Thoracic aorta (tissue), 2 donors: Measurements from ENCODE around the gene MBOAT1. TPM values are rescaled to one million over a fixed set of nuclear protein-coding genes. Genes with fewer than 3 reads are reported as not detected.

ENCODE experiments used
- ATAC-seq: fragments of 150-250 bp; one replicate; pipeline ENCODE4 v1.8.0; 2017; ENCODE audit warnings: low read depth; ENCODE audit not compliant: insufficient number of reproducible peaks, low FRiP score
- DNase-seq: peaks from one replicate; pipeline ENCODE4 v3.0.0-alpha.2; 2020; ENCODE audit warnings: low spot score
- H3K27ac ChIP-seq, 2 donors: fragments of 200-600 bp; sonication (generic); 1 replicate in 1 of 2; 2 replicates in 1 of 2; pipeline ENCODE4 v1.5.1; 2016; ENCODE audit warnings: mild to moderate bottlenecking in 2 of 2, moderate library complexity in 2 of 2
- H3K27me3 ChIP-seq: fragments of 200-600 bp; sonication (generic); replicated peaks from 2 replicates; pipeline ENCODE4 v1.6.0; 2016; ENCODE audit warnings: mild to moderate bottlenecking; ENCODE audit not compliant: insufficient read depth
- H3K36me3 ChIP-seq: fragments of 200-600 bp; sonication (generic); one replicate; pipeline ENCODE4 v1.5.1; 2016
- H3K4me1 ChIP-seq, 2 donors: fragments of 200-600 bp; sonication (generic); 1 replicate in 1 of 2; 2 replicates in 1 of 2; pipeline versions ENCODE4 v1.5.1 to v1.6.0; 2016; ENCODE audit warnings: low read depth in 2 of 2, mild to moderate bottlenecking in 1 of 2; ENCODE audit not compliant: control insufficient read depth in 1 of 2
- H3K4me3 ChIP-seq: fragments of 200-600 bp; sonication (generic); 2 replicates; pipeline ENCODE4 v1.5.1; 2016; ENCODE audit warnings: mild to moderate bottlenecking
- H3K9me3 ChIP-seq: fragments of 200-600 bp; sonication (generic); 2 replicates; pipeline ENCODE4 v1.5.1; 2016
- total RNA-seq, 2 donors: library from RNA; depleted of rRNA; stranded (reverse); fragments of >200 nt; gene quantifications; one replicate each; pipeline versions ENCODE4 v1.1.0 to v1.2.3, GENCODE V29; 2016
- TF ChIP-seq, protein P1 (sequence below): fragments of 200-600 bp; sonication (generic); IDR thresholded peaks from one replicate; pipeline ENCODE4 v1.5.1; 2019; ENCODE audit warnings: antibody characterized with exemption

Gene MBOAT1
- total RNA-seq, 2 donors from 2014 or later: 5.5 to 6.8 TPM

DNA sequence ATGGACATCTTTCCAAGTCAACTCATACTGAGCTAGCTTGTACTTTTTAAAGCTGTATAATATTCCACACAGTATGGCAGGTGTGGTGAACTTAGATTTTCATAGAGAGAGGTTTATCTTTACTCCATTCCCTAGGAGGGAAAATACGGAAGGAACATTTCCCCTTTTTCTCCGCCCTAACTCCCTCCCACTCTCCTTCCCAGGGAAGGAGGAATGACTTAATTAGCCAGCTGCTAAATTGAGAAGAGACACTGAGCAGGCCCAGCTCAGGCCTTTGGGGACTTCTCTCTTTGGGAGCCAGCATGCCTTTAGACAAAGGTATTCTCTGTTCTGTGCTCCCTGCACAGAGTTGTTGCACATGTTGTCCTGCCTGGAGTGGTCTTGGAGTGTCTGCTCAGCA, 46.1 kb downstream of the MBOAT1 start:
- DNase-seq (no peak), ATAC-seq (no peak)
- Histone ChIP-seq H3K4me1 (peaks cover 10 to 11% of the 10 kb centered on the region in 2 donors), H3K4me3 (no peak overlapping the region), H3K27me3 (no peaks in the 10 kb centered on the region), H3K36me3 (no peaks in the 10 kb centered on the region), H3K27ac (no peak overlapping the region), H3K9me3 (no peaks in the 10 kb centered on the region)
- TF ChIP-seq, protein P1, sequence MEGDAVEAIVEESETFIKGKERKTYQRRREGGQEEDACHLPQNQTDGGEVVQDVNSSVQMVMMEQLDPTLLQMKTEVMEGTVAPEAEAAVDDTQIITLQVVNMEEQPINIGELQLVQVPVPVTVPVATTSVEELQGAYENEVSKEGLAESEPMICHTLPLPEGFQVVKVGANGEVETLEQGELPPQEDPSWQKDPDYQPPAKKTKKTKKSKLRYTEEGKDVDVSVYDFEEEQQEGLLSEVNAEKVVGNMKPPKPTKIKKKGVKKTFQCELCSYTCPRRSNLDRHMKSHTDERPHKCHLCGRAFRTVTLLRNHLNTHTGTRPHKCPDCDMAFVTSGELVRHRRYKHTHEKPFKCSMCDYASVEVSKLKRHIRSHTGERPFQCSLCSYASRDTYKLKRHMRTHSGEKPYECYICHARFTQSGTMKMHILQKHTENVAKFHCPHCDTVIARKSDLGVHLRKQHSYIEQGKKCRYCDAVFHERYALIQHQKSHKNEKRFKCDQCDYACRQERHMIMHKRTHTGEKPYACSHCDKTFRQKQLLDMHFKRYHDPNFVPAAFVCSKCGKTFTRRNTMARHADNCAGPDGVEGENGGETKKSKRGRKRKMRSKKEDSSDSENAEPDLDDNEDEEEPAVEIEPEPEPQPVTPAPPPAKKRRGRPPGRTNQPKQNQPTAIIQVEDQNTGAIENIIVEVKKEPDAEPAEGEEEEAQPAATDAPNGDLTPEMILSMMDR: no peak

DNA sequence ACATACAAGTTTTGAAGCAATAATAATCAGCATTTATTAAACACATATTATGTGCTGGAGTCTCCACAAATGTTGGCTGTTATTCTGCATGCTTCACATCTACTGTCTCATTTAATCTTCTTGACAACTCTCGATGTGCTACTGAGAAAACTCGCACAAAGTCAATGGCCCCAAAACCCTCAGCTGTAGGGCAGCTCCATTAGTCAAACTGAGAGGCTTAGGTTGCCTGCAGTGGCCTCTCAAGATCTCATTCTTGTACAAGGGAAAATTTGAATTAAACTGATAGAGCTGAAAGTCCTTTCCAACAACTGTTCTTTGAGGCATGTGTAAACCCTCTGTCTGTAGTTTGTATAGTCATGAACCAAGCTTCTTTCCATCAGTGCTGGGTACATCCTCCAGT, 49.8 kb downstream of the MBOAT1 start:
- Histone ChIP-seq H3K27ac (no peak overlapping the region), H3K27me3 (no peaks in the 10 kb centered on the region), H3K4me1 (peaks cover 9 to 12% of the 10 kb centered on the region in 2 donors), H3K36me3 (no peaks in the 10 kb centered on the region), H3K9me3 (no peaks in the 10 kb centered on the region), H3K4me3 (no peak overlapping the region)
- TF ChIP-seq, protein P1: no peak
- ATAC-seq (no peak), DNase-seq (no peak)

DNA sequence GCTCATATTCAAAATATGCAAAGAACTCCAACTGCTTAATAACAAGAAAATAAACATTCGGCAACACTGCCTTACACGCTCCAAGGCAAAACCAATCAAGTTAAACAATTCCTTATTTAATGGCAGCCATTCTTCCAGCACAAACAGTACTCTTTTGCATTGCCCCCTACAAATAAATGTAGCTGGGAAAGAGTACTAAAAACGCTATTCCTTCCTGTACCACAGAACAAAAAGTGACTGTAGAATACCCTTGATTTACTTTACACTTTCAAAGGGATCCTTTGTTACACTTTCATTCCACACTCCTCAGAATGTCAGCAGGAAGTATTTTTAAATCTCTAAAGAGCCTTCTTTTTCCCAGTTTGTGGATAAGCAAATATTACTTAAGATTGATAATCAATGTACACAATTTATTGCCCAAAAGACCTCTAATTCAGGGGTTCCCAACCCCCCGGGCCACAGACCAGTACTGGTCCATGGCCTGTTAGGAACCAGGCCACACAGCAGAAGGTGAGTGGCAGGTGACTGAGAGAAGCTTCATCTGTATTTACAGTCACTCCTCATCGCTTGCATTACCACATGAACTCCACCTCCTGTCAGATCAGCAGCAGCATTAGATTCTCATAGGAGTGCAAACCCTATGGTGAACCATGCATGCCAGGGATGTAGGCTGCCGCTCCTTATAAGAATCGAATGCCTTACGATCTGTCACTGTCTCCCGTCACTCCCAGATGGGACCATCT, 51.6 kb downstream of the MBOAT1 start:
- Histone ChIP-seq H3K4me3 (no peak overlapping the region), H3K9me3 (no peaks in the 10 kb centered on the region), H3K36me3 (no peaks in the 10 kb centered on the region), H3K27me3 (no peaks in the 10 kb centered on the region), H3K27ac (no peak overlapping the region), H3K4me1 (peaks cover 9 to 12% of the 10 kb centered on the region in 2 donors)
- TF ChIP-seq, protein P1: no peak
- ATAC-seq: no peak
- no peak for DNase-seq

DNA sequence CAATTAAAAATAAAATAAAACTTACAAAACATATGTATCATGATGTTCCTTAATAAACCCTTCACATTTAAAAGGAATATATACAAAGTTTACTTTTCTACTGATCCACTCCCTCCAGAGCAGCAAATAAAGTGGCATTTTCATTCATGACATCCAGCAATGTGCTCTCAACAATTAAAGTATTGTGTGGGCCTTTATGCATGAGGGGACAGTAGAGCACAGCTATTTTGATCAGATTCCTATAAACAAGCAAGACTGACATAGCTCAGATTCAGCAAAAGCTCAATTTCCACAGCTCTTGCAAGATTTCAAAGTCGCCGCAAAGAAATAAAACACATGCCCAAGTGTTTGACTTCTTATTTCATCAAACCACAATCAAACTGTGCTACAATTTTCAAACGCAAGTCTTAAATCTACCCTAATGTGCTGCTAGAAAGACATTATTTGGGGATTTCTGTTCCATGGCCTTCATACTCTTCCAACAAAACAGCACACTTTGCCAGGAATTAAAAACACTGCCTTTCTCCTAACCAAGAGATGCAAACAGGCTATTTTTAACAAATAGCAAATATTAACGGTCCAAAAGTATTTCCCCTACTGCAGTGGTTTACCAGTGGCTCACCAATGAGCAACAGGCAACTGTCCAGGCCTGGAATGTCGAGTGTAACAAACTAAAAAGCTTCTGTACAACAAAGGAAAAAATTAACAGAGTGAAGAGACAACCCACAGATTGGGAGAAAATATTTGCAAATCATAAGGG, 52.3 kb downstream of the MBOAT1 start:
- Histone ChIP-seq H3K9me3 (no peaks in the 10 kb centered on the region), H3K4me3 (no peak overlapping the region), H3K36me3 (no peaks in the 10 kb centered on the region), H3K27ac (no peak overlapping the region), H3K27me3 (no peaks in the 10 kb centered on the region), H3K4me1 (peaks cover 9 to 12% of the 10 kb centered on the region in 2 donors)
- DNase-seq (no peak), ATAC-seq (no peak)
- TF ChIP-seq, protein P1: no peak

DNA sequence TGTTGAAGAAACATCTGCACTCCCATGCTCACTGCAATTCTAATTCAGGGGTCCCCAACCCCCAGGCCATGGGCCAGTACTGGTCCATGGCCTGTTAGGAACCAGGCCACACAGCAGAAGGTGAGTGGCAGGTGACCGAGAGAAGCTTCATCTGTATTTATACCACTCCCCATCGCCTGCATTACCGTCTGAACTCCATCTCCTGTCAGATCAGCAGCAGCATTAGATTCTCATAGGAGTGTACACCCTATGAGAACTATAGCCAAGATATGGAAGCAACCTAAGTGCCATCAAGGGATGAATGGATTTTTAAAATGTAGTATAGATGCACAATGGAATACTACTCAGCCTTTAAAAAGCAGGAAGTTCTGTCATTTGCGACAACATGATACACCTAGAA, 53.2 kb downstream of the MBOAT1 start:
- no peak for ATAC-seq
- TF ChIP-seq, protein P1: no peak

More for the DNA sequence above, 53.2 kb downstream of the MBOAT1 start:
- no peaks in the 10 kb centered on the region for H3K9me3 ChIP-seq
- H3K4me3 ChIP-seq: no peak overlapping the region
- H3K27me3 ChIP-seq: no peaks in the 10 kb centered on the region
- H3K36me3 ChIP-seq: no peaks in the 10 kb centered on the region
- H3K4me1 ChIP-seq: peaks cover 9 to 12% of the 10 kb centered on the region in 2 donors
- no peak for DNase-seq
- no peak overlapping the region for H3K27ac ChIP-seq
